Measurements from ENCODE around the gene RABGAP1L.
"Not testable (repeated sequence)": the region's sequence is repeated elsewhere in the genome, so short reads cannot be mapped to it uniquely, and the experiment has no call there.

Gene RABGAP1L

DNA sequence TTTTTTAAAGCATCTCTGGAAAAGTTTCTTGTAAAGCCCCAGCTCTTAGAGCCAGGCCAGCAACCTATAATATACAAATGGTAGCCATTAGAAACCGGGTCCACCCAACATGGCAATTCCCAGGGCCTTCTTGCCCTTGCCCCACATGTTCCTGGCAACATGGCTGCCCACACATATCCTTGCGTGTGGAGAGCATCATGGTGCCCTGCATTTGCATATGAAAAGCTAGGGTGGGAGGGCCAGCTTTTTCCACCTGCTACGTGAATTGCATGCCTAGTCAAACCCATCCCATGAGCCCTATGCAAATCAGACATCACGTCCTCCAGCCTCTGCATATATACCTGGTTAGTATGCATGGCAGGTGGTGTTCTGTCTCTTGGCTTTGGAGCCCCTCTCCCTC, 88.2 kb downstream of the RABGAP1L start:
- no peak for DNase-seq

DNA sequence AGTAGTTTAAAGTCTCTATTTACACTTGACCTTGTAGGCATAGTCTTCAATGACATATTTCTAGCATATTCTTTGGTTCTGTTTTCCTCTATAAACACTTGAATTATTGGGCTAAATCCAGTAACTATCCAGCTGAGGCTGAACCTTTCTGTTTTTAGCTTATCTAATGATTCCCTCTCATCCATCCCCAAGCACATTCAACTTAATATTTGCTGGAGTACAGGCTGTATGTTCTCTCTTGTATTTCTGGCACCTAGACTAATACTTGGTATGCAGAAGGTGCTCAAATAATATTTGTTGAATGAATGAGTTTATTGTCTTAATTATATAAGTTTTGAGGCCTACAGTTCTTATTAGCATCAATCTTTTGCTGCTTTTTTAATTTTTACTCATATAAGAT, 88.7 kb downstream of the RABGAP1L start:
- no peak for DNase-seq

DNA sequence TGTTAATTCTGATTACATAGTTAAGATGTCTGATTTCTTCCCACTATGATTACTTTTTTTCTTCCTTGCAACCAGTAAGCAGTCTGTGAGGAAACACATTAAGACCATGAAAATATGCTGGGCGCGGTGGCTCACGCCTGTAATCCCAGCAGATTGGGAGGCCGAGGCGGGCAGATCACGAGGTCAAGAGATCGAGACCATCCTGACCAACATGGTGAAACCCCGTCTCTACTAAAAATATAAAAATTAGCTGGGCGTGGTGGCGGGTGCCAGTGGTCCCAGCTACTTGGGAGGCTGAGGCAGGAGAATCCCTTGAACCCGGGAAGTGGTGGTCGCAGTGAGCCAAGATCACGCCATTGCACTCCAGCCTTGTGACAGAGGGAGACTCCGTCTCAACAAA, 97.1 kb downstream of the RABGAP1L start:
- DNase-seq: not testable (repeated sequence)

DNA sequence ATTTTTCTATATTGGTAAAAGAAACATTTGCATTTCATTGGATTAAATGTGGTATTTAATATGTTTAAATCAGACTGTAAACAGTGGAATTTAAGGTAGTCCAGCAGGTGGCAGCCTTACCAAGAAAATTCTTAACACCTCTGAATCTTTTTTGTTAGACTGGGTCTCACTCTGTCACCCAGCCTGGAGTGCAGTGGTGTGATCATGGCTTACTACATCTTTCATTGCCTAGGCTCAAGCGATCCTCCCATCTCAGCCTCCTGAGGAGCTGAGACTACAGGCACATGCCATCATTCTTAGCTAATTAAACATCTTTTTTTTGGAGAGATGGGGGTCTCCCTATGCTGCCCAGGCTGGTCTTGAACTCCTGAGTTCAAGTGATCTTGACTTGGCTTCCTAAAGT, 98.8 kb downstream of the RABGAP1L start:
- DNase-seq: peak; percentile 46 to 61

DNA sequence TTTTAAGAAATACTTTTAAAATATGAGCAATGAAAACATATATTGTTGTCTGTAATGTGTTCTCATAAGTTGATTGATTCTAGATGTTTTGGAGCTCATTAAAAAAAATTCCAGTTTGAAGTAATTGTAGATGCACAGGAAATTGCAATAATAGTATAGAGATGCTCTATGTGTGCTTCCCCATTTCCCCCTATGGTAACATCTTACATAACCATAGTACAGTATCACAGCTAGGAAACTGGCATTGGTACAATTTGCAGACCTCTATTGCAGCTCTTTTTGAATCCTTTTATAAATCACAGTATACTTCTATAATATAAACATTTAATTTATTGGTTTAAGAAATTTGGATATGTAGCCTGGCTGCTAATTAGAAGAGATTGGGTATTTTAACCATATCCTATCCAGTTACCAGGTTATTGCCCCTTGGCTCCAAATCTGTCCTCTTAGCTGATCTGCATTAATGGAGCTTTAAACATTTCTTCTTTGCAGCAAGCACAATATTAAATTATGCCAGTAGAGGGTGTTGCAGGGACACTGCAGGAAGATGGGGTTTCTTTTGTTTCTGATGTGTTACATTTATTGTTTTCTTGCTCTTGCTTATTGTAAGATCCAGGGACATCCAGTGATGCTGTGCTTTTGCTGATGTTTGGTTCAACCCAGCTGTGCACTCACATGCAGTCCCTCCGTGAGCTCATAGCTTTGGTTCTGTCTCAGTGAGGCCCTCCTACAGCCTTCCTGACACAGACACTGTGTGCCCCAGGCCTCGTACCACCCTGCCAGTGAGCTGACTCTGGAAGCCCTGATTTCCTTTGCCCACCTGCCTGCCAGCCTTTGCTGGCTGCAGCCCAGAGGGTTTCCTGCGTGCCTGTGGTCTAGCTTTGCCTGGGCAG, 103.3 kb downstream of the RABGAP1L start:
- DNase-seq: peak; percentile 38 to 66

DNA sequence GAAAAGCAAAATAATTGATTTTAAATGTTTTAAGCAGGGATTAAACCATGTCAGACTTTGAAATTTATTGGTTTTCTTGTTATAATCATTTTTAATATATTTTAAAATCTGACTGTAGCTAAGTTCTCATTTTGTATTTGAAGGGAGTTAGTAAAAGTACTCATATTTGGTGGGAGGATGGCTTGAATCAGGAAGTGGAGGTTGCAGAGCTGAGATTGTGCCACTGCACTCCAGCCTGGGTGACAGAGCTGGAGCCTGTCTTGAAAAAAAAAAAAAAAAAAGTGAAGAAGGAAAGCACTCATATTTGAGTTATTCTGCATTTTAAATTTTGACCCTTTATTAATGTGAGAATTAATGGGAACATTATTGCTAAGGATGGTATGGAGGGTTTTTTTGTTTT, 106.0 kb downstream of the RABGAP1L start:
- no peak for DNase-seq

DNA sequence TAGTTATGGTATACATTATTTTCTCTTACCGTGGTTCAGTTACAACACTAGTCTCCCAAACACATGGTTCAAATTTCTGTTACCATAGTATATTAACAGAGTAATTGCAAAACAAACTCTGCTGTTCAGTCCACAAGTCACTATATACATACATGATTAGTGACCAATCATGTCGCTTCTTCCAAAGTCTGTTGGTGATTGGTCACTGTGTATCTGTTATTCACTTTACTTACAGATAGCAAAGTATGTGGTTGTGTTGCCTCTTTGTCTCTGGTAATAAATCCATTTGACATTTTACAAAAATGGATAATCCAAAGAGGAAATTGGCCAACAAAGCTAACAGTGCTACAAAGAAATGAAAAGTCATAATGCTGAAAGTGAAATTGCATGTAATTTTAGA, 107.2 kb downstream of the RABGAP1L start:
- no peak for DNase-seq

DNA sequence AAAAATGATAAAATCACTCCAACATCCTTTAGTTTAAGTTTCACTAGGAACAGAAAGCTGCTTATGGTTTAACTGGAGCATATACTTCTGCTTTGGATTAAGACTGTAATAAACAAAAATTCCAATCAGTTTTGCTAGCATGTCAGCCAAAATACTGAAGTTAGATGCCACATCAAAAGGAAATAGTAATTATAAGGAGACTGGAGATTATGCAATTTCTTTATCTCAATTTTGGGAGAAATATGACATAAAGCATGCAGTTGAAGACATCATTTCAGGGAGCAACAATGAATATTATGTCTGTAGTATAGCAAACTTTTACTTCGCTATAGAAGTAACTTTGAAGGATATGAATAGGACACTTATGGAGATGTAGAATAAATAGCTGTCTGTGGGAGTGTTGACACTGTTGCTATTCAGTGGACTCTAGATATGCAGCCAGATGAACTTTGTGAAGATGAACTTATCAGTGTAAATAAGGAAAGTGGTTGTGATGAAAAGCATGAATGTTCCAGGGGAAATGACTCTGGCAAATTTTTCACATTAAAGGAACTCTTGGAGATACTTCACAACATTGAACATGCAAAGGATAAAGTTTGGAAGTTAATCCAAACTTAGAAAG, 107.8 kb downstream of the RABGAP1L start:
- DNase-seq: no peak

DNA sequence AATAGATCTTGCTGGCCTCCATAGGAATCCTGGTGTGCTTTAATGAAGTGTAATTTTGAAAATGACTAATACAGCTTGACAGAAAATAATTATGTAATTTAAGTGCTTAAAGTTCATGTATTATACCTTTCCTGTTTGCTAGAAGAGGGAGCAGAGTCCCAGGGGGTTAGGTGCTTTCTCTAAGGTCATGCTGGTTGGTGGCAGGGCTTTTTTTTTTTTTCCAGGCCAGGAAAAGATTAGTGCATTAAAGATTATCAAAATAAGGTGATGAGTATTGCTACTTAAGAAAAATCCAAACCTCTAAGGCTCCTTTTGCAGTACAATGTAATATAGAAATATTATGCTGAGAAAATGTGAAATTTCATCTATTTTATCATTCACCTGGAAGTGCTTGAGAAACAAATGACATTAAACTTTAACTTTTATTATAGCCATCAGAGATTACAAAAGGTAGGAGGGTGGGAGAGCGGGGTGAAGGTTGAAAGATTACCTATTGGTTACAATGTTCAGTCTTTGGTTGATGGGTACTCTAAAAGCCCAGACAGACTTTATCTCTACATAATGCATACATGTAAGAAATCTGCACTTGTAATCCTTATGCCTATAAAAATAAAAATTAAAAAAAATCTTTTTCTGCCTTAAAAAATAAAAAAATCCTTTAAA, 110.8 kb downstream of the RABGAP1L start:
- no peak for DNase-seq

DNA sequence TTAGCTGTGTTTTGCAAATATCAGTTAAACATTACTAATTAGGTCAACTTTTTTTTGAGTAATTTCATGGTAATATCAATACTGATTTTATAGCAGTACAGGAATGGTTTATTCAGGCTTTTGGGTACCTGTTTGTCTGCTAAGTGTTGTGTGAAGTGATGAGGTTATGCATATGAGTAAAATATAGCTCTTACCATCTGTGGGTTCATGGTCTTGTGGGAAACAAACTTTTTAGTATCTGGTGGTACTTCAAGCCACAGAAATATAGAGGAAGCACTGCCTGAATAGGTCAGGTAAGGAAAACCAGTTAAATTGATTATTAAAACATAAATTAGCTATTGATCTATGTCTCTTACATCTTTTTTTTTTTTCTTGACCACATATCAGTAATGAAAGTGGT, 113.9 kb downstream of the RABGAP1L start:
- DNase-seq: no peak

DNA sequence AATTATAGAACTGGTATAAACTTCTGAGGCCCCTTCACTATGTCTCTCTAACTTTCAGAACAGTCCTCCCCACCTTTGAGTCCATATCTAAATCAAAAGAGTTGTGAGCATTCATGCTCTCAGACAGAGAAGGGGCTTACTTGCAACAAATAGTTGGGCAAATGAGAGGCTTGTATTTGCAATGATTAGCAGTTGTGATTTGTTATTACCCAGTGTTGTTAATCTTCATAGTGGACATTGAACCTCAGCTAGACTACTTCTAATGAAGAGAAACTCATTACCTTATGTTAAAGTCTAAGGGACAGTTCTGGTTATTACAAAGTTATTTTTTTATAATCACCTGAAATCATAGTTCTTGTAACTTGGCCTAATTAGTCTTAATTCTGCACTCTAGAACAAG, 114.5 kb downstream of the RABGAP1L start:
- DNase-seq: no peak

DNA sequence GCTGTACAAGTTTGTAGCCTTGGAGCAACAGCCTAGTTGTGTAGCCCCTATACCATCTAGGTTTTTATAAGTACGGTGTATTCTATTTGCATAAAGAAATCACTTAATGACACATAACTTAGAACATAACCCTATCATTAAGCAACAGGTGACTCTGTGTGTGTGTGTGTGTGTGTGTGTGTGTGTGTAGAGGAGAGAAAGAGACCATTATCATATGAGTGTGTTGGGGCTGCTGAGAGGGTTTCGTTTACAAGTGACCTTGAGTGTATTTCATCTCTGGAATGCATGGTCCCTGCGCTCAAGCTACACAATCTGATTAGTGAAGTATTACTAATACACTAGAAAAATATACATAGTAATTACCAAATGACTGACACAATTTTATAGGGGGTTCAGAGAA, 115.1 kb downstream of the RABGAP1L start:
- DNase-seq: no peak

DNA sequence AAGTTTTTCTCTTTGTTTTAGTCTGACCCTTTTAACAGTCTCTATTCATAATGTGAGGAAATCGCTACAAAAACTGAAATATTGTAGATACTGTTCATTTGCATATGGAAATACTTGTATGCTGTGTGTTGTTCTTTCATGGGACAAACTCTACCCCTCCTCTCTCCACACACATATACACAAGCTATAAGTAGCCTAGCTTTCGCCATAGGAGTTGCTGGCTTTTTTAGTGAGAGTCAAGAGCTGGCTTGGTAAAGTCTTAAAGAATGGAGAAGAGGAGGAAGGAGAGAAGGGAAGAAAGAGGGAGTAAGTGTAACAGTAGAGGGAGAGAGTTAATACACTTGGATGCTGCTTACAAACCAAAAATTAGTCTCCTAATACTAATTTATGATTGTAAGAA, 115.6 kb downstream of the RABGAP1L start:
- no peak for DNase-seq

DNA sequence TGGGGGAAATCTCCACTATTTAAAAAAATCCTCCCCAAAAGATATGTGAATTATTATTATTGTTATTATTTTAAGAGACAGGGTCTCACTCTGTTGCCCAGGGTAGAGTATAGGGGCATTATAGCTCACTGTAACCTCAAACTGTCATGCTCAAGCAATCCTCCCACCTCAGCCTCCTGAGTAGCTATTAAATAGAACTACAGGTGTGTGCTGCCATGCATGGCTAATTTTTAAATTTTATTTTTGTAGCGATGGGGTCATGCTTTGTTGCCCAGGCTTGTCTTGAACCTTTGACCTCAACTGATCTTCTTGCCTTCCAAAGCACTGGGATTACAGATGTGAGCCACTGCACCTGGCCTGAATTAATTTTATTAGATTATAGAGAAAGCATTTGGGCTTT, 116.8 kb downstream of the RABGAP1L start:
- DNase-seq: no peak

DNA sequence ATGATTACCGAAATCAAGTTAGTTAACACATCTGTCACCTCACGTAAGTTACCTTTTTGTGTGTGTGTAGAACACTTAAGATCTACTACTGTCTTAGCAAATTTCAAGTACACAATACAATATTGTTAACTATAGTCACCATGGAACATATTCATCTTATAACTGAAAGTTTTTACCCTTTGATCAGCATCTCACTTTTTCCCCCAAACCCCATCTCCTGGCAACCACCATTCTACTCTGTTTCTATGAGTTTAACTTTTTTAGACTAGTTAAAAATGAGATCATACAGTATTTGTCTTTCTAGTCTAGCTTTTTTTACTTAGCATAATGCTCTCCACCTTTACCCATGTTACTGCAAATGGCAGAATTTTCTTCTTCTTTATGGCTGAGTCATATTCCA, 124.7 kb downstream of the RABGAP1L start:
- no peak for DNase-seq

DNA sequence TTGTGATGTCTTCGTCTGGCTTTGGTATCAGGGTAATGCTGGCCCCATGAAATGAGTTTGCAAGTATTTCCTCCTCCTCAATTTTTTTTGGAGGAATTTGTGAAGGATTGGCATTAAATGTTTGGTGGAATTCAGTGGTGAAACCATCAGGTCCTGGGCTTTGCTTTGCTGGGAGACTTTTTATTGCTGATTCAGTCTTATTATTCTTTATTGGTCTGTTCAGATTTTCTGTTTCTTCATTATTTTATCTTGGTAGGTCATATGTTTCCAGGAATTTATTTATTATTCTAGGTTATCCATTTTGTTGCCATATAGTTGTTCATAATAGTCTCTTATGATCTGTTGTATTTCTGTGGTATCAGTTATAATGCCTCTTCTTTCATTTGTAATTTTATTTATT, 126.7 kb downstream of the RABGAP1L start:
- no peak for DNase-seq

DNA sequence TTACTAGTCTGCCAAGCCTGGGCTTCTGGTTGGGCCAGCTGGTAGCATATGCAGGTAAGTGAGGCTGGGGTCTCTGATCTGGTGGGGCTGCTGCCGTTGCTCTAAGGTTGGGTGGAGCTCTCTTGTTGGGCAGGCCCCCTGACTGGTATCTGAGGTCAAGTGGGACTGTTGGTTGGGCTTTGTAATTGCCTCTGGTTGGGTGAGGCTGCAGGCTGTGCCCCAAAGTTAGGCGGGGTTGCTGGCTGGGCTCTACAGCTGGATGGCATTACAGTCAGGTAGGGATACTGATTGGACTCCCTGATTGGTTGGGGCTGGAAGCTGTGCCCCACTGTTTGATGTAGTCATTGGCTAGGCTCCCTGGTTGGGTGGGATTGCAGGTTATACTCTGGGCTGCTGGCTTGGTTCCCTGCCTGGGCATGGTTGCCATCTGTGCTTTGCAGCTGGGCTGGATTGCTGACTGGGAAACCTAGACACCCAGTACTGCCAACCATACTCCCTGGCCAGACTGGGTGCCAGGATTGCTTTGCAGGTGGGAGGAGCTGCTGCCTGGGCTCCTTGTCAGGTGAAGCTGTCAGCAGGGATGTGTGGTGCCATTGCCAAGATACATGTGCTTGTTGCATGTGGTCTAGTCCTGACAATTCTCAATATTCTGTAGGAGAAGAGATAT, 130.5 kb downstream of the RABGAP1L start:
- peak; percentile 39 to 87 for DNase-seq

DNA sequence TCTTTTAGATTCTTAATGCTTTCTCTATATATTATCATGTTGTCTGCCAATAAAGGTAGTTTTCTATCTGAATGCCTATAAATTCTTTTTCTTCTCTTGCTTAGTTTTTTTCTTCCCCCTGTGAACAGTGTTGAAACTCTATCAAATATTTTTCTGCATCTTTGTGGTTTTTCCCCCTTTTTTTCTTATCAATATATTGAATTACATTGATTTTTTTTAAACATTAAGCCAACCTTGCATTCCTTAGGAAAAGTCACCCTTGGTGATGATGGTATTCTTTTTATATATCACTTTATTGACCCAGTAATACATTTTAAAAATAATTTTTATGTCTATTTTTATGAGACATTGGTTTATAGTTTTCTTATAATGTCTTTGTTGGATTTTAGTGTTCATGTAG, 131.7 kb downstream of the RABGAP1L start:
- DNase-seq: no peak

DNA sequence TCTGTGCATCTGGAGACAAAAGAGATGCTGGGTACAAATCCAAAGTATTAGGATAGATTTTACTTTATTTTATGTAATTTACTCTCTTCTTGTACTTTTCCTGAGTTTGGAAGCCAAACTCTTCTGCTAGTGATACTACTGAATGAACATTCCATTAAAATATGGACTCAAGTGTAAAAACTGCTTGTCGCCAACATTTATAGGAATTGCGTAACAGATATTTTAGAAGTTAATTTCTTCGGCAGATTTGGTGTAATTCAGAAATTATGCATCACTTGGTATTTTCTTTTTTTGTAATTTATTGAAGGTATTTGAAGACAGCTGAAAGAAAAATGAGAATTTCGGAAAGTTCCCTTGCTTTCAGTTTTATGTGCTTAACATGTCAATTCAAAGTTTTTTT, 137.0 kb downstream of the RABGAP1L start:
- DNase-seq: no peak

DNA sequence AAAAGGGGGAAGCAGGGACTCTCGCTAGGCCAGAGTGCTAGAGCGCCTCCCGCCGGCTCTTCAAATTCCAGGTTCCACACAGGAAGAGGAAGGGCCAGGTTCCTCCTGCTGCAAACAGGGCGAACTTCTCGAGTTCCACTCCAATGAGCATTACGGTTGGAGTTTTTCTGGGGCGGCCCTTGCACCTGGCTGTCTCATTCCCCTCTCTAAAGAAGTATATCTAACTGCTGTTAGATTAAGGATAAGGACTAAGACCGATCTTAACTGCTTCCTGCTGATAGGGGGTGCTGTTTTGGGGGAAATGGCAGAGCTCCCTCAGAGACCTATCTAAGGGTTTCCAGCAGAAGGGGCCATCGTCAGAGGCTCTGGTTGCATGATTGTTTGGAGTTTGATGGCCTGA, 138.0 kb downstream of the RABGAP1L start:
- no peak for DNase-seq

DNA sequence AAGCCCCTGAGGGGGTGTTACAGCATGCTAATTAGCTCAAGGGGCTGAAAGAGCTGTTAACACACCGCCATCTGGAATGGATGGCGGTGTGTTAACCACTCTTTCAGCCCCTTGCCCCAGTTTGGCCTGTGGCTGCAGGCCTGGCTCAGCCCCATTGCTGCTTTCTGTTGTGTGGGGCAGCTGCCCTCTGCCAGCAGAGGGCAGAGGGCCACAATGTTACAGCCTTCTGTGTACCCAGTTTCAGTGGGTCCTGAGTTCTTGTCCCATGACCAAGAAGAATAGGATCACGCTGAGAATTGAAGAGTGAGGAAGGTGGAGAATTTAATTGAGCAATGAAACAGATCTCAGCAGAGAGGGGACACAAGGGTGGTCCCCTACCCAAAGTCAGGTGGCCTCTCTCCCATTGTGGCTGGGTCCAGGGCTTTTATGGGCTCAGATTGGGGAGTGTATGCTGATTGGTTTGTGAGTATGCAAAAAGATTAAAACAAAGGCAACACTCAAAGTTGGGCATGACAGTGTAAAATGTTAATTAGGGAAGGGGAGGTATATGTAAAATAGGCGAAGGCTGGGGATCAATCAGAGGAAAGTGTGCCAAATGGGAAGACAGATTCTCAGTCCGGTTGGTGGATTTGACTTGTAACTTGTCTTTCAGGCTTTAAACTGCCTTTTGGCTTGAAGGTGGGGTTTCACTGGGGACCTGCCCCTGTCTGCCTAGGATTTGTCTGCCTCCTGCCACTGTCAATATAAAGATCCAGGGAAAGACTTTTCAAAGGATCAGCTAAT, 142.2 kb downstream of the RABGAP1L start:
- no peak for DNase-seq

DNA sequence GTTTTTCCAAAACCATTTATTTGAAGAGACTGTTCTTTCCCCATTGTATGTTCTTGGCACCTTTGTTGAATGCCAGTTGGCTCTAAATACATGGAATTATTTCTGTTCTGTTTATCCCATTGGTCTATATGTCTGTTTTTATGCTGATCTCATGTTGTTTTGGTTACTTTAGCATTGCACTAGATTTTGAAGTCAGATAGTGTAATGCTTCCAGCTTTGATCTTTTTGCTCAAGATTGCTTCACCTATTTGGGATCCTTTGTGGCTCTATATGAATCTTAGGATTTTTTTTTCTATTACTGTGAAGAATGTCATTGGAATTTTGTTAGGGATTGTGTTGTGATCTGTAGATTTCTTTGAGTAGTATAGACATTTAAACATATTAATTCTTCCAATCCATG, 149.3 kb downstream of the RABGAP1L start:
- no peak for DNase-seq

DNA sequence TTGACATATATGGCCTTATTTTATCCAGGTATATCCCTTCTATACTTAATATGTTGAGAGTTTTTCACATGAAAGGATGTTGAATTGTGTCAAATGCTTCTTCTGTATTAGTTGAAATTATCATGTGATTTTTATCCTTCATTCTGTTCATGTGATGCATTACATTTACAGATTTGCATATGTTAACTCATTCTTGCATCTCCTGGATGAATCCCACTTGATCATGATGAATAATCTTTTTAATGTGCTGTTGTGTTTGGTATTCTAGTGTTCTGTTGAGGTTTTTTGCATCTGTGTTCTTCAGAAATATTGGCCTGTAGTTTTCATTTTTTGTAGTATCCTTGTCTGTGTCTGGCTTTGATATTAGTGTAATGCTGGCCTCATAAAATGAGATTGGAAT, 150.2 kb downstream of the RABGAP1L start:
- no peak for DNase-seq
